ENCODE data around the gene TMEM235. TPM values are rescaled to one million over a fixed set of nuclear protein-coding genes. Genes with fewer than 3 reads are reported as not detected.
A peak's percentile ranks its signal among the peaks of the same experiment; 100 is the strongest.

Gene TMEM235
- total RNA-seq, 2 donors from 2014 or later, result 0.33 TPM; not detected in 1

GRCh38 chr17:78184351-78184750 lies 47.1 kb upstream of the TMEM235 start:
- WGBS, 2 experiments (ENCODE audit: insufficient coverage in 1 of 2, insufficient read length in 1 of 2), result 90 to 98% methylated on average over 6 to 10 of the region's 10 CpGs
- H3K9me3 Mint-ChIP-seq, result no peaks in the 10 kb centered on the region
- H3K4me3 Mint-ChIP-seq, result peak overlapping the region; percentile 78
- Histone ChIP-seq H3K27me3 (ENCODE audit: control insufficient read depth, insufficient read depth, low read length, poor library complexity, severe bottlenecking) (no peaks in the 10 kb centered on the region), H3K27ac (ENCODE audit: low read depth, low read length) (no peak overlapping the region), H3K36me3 (ENCODE audit: control insufficient read depth, insufficient read depth, low read length) (peaks cover 55% of the 10 kb centered on the region), H3K9me3 (ENCODE audit: control insufficient read depth, low read length) (no peaks in the 10 kb centered on the region), H3K4me3 (ENCODE audit: low read length) (peak overlapping the region; percentile 82), H3K4me1 (ENCODE audit: control insufficient read depth, insufficient read depth, low read length) (peaks cover 3% of the 10 kb centered on the region), H3K9ac (ENCODE audit: extremely low read depth, low read length, poor library complexity, severe bottlenecking) (no peak overlapping the region)
- TF ChIP-seq, protein P1, sequence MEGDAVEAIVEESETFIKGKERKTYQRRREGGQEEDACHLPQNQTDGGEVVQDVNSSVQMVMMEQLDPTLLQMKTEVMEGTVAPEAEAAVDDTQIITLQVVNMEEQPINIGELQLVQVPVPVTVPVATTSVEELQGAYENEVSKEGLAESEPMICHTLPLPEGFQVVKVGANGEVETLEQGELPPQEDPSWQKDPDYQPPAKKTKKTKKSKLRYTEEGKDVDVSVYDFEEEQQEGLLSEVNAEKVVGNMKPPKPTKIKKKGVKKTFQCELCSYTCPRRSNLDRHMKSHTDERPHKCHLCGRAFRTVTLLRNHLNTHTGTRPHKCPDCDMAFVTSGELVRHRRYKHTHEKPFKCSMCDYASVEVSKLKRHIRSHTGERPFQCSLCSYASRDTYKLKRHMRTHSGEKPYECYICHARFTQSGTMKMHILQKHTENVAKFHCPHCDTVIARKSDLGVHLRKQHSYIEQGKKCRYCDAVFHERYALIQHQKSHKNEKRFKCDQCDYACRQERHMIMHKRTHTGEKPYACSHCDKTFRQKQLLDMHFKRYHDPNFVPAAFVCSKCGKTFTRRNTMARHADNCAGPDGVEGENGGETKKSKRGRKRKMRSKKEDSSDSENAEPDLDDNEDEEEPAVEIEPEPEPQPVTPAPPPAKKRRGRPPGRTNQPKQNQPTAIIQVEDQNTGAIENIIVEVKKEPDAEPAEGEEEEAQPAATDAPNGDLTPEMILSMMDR (conservative IDR thresholded peaks at IDR 0.05), result no peak
- peaks cover 22% of the 10 kb centered on the region for H3K4me1 Mint-ChIP-seq
- peak overlapping the region; percentile 49 for H3K27ac Mint-ChIP-seq
- no peaks in the 10 kb centered on the region for H3K27me3 Mint-ChIP-seq (ENCODE audit: insufficient read depth)
- peaks cover 45% of the 10 kb centered on the region for H3K36me3 Mint-ChIP-seq (ENCODE audit: low read depth)
- no peak for DNase-seq

GRCh38 chr17:78184868-78185267 lies 46.6 kb upstream of the TMEM235 start:
- H3K4me1 ChIP-seq (ENCODE audit: control insufficient read depth, insufficient read depth, low read length), result peaks cover 3% of the 10 kb centered on the region
- WGBS, 2 experiments (ENCODE audit: insufficient coverage in 1 of 2, insufficient read length in 1 of 2), result 93 to 98% methylated on average over 7 to 9 of the region's 9 CpGs
- peaks cover 22% of the 10 kb centered on the region for H3K4me1 Mint-ChIP-seq
- H3K27ac ChIP-seq (ENCODE audit: low read depth, low read length), result no peak overlapping the region
- H3K4me3 ChIP-seq (ENCODE audit: low read length), result peak overlapping the region; percentile 82
- peaks cover 40% of the 10 kb centered on the region for H3K36me3 Mint-ChIP-seq (ENCODE audit: low read depth)
- peaks cover 50% of the 10 kb centered on the region for H3K36me3 ChIP-seq (ENCODE audit: control insufficient read depth, insufficient read depth, low read length)
- no peaks in the 10 kb centered on the region for H3K9me3 Mint-ChIP-seq
- no peaks in the 10 kb centered on the region for H3K27me3 ChIP-seq (ENCODE audit: control insufficient read depth, insufficient read depth, low read length, poor library complexity, severe bottlenecking)
- DNase-seq, result no peak
- TF ChIP-seq, protein P1 (conservative IDR thresholded peaks at IDR 0.05), result no peak
- H3K27ac Mint-ChIP-seq, result peak overlapping the region; percentile 49
- peak overlapping the region; percentile 78 for H3K4me3 Mint-ChIP-seq
- no peak overlapping the region for H3K9ac ChIP-seq (ENCODE audit: extremely low read depth, low read length, poor library complexity, severe bottlenecking)
- H3K9me3 ChIP-seq (ENCODE audit: control insufficient read depth, low read length), result no peaks in the 10 kb centered on the region
- no peaks in the 10 kb centered on the region for H3K27me3 Mint-ChIP-seq (ENCODE audit: insufficient read depth)

GRCh38 chr17:78185981-78186691 lies 45.3 kb upstream of the TMEM235 start:
- TF ChIP-seq, protein P1 (conservative IDR thresholded peaks at IDR 0.05), result no peak
- H3K9ac ChIP-seq (ENCODE audit: extremely low read depth, low read length, poor library complexity, severe bottlenecking), result peak overlapping the region; percentile 87
- no peaks in the 10 kb centered on the region for H3K9me3 ChIP-seq (ENCODE audit: control insufficient read depth, low read length)
- DNase-seq, result peak; percentile 82
- H3K36me3 Mint-ChIP-seq (ENCODE audit: low read depth), result peaks cover 37% of the 10 kb centered on the region
- no peaks in the 10 kb centered on the region for H3K27me3 ChIP-seq (ENCODE audit: control insufficient read depth, insufficient read depth, low read length, poor library complexity, severe bottlenecking)
- H3K4me3 Mint-ChIP-seq, result peak overlapping the region; percentile 78
- H3K4me1 ChIP-seq (ENCODE audit: control insufficient read depth, insufficient read depth, low read length), result peaks cover 3% of the 10 kb centered on the region
- peaks cover 42% of the 10 kb centered on the region for H3K36me3 ChIP-seq (ENCODE audit: control insufficient read depth, insufficient read depth, low read length)
- peak overlapping the region; percentile 88 for H3K27ac Mint-ChIP-seq
- peaks cover 22% of the 10 kb centered on the region for H3K4me1 Mint-ChIP-seq
- H3K27me3 Mint-ChIP-seq (ENCODE audit: insufficient read depth), result no peaks in the 10 kb centered on the region
- 62 to 86% methylated on average over 7 to 9 of the region's 10 CpGs for WGBS, 2 experiments (ENCODE audit: insufficient coverage in 1 of 2, insufficient read length in 1 of 2)
- no peaks in the 10 kb centered on the region for H3K9me3 Mint-ChIP-seq
- peak overlapping the region; percentile 82 for H3K4me3 ChIP-seq (ENCODE audit: low read length)
- H3K27ac ChIP-seq (ENCODE audit: low read depth, low read length), result no peak overlapping the region

Measured in endodermal cell (in vitro differentiated cells).